Stimulated activated CD4-positive, alpha-beta T cell treated with anti-CD3 and anti-CD28 coated beads, Interleukin-4, amount 100 ng/mL, for 1 hour (primary cell): Measurements from ENCODE around the gene ARHGAP15.

Experiments
- DNase-seq: peaks from one replicate; pipeline ENCODE4 v3.0.0-alpha.2; 2020

ARHGAP15 gene

DNA sequence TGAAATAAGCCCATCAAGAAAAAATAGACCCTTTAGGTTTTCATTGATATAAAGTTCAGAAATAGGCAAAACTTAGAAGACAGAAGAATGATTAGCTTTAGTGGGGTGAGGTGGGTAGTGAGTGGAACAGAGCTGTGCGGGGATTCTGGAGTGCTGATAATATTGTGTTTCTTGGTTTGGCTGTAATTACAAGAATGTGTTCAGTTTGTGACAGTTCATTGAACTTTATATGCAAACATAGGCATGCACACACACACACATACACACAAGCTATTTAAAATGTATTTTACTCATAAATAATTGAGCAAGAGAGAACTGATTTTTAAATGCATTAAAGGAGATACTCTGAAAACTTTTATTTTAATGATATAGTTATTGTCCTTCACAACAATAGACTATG, 17.1 kb downstream of the ARHGAP15 start:
- DNase-seq = no peak

GRCh38 chr2:143146815-143147530, 17.8 kb downstream of the ARHGAP15 start:
- DNase-seq = no peak

GRCh38 chr2:143148011-143148410, 18.8 kb downstream of the ARHGAP15 start:
- DNase-seq = no peak

DNA sequence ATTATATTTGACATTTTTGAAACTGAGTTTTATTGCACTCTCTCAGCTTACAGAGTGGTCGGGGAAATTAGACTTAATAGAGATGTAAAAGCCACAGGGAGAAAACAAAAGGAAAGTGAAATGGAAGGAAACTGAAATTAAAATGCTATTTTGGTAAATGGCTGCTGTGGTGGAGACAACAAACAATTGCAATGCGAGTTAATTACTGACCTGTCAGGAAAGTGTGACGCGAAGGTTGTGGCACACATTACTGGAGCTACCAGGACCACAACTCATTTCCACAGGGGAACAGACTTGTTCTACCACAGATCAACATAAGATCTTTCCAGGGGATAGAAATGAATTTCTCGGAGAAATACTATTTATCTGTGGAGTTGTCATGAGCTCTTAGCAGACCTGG, 19.5 kb downstream of the ARHGAP15 start:
- DNase-seq = no peak

DNA sequence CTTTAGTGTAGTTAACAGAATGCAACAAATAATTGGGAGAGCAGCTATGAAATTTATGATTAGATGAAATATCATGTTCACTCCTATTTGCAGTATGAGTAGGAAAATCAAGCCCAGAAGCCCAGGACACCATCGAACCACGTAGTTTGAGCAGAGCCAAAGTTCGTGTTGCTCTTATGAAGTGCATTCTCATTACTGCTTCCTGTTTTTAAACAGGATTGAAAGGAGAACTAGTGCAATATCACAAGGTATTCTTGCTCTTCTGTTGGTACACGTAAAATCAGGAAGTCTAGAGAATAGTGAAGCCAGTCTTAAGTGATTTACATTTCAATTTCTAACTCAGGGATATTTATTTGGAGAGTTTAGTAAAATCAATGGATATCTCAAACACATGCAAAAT, 21.1 kb downstream of the ARHGAP15 start:
- no peak for DNase-seq

DNA sequence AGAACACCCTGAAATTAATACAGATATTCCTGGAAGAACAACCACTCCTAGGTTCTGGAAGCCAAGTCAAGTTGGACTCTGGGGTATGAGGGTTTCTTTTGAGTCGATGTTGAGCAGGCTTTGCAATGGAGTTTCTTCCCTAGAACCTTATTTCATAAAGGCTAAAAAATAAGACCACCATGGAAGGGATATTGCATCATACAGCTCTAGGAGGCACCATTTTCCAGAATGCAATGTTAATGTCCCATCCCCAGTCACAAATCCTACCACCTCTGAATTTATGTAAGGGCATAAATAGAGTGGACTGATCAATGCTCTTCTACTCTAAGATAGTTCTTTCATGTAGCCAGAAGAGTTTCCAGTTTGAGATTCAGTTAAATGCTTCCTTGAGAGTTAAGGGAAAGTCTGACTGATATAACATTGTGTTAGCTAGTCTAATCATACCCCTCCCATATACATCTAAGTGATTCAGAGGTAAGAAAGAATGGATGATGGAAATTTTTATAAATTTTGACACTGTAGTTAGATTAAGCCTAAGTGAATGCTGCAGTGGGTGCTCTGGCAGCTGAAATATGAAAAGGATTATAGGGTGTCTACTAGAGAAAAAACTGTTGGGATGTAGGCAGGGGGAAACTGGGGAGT, 22.0 kb downstream of the ARHGAP15 start:
- no peak for DNase-seq

DNA sequence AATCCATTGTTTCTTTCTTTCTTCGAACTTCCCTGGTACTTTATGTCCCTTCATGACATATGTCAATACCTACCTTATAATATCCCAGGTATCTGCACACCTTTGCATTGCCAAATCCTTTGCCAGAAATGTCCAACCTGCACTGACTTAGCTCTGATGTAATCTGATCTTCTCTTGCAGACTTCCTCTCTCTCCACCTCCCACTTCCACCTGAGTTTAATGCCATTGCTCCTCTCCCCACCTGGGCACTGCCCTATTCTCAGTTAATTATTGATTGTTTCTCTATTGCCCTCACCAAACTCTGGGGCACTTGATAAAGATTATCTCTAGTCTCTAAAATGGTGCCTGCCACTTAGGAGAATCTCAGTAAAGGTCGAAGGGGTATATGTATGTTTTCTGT, 23.0 kb downstream of the ARHGAP15 start:
- no peak for DNase-seq

GRCh38 chr2:143152637-143153036, 23.4 kb downstream of the ARHGAP15 start:
- no peak for DNase-seq

DNA sequence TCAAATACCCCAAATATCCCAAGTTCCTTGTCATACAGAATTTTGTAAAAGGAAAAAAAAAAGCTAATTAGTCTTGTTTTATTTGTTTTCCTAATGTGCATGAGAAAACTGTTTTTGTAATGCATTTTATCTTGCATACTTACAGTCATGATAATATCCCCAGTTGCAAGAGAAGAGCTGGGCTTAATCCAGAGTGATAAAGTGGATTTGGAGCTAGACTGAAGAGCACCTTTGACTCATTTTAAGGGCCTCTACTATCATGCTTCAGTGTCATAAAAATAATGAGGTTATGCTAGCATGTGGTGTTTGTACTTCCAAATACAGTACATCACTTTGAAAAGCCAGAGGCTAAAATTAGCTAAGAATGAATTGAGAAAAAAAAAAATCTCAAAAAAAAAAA, 26.4 kb downstream of the ARHGAP15 start:
- no peak for DNase-seq

- no peak for DNase-seq
Observed at GRCh38 chr2:143157001-143157400, 27.8 kb downstream of the ARHGAP15 start.

GRCh38 chr2:143157418-143157817, 28.2 kb downstream of the ARHGAP15 start:
- no peak for DNase-seq

DNA sequence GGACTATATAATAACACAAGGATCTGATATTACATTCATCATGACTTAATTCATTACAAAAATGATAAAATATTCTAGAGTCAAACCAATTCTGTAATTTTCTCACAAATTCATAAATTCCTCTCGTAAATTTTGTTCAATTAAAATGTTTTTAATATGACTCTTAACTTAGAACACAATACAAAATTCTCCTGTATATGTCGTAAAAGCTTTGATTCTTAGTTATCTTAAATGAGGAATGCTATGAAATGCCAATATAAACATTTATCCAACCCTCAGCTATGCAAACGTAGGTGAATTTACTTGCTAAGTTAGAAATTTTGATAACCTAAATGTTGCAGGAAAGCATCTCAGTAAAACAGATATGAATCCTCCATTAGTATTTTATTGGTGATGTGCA, 28.9 kb downstream of the ARHGAP15 start:
- DNase-seq = no peak

GRCh38 chr2:143158551-143159485, 29.6 kb downstream of the ARHGAP15 start:
- DNase-seq = no peak

DNA sequence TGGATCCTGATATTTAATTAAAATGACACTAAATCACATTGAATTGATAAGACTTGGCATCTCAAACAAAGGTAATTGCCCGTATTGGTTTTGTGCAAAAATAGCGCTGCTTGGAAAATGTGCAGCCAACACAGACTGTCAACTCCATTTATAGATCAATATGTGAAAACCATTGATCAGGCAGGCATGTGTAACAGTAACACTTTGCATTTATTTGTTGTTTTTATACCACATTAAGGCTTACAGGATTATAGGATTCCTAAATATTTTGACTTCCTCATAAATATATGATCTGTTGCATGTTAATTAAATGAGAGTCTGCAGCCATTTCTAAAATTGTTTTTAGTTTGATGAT, 30.2 kb downstream of the ARHGAP15 start:
- DNase-seq = no peak

DNA sequence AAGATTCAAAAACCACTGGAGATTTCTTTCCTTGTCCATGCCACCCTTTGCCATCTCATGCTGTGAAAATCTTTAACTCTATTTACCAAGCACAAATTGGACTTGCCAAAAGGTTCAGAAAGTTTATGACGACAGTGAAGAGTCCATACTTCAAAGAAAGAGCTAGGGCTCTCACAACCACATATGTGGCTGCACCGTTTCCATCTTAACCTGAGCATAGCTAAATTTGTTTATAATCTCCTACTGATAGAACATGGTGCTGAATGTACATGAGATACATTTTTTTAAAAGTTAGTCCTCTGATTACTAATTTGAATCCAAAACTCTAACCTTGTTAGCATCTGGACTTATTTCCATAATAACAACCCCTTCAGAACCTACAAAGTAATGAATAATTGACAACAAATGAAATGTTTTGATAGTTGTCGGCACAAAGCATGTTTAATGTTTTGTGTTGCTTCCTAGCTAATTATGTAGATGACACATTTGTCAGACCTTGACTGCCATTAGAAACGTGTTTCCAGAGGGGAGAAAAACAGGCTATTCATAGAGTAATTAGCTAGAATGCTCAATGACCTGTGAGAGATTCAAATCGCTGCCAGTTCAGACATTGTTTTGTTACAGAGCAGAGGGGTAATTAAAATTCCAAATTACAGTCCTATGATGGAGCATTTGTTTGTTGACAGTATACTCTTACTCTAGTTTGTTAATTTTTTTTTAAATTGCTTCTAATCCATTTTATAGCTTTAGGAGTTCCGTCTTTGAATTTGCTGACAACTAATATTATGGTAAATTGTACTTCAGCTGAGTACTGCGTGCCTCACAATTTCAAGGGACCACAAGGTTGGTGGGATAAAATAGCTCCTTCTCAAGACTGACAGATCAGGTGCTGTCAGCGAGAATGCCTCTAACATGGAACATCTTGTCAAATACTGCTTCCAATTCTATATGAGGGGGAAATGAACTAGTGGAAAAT, 31.8 kb downstream of the ARHGAP15 start:
- DNase-seq = no peak

DNA sequence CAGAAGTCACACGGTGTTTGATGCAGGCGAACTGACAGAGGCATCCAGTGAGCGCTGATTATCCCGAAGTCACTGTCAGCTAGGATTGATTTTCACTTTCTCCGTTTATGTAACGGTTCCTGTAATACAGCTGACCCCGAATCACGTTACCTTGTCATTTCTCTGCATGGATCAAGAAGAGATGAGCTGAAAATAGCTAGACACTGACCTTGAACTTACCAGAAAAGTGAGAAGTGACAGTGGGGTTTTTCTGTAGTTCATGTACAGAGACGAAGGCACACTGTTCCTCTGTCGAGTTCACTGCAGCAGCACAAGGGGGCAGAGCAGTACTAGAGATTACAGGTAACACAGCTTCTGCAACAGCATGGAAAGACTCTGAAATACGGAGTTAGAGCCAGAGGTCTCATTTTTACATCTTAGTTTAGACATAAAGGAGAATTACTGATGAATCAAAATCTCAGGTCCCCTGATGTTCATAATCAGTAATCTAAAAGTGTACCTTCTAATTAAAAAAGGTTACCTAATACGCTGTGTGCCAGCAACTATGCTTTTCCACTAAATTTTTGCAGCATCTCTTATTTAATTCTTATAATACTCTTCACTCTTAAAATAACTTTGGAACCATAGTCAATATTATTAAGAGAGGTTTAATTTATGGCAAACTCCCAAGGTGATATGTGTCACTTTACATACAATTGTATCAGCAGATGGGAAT, 33.1 kb downstream of the ARHGAP15 start:
- DNase-seq = peak; percentile 56

DNA sequence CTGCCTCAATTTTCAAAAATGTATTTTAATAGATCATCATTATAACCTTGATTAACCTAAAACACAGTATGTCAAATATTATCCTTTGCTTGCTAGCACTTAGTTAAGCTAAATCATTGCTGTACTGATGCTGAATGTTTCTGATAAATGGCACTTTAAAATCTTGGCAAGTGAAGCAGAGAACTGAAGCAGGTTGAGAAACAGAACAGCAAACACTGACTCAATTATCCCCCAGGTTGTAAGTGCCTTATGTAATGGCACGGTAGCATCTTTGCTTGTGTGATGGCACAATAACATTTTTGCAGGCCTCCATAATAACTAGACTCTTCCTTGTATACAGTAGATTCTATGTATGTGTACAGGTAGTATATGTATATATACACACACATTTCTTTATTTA, 33.8 kb downstream of the ARHGAP15 start:
- no peak for DNase-seq

GRCh38 chr2:143163499-143163898, 34.3 kb downstream of the ARHGAP15 start:
- no peak for DNase-seq

- no peak for DNase-seq
Observed at GRCh38 chr2:143165291-143165690, 36.1 kb downstream of the ARHGAP15 start.

DNA sequence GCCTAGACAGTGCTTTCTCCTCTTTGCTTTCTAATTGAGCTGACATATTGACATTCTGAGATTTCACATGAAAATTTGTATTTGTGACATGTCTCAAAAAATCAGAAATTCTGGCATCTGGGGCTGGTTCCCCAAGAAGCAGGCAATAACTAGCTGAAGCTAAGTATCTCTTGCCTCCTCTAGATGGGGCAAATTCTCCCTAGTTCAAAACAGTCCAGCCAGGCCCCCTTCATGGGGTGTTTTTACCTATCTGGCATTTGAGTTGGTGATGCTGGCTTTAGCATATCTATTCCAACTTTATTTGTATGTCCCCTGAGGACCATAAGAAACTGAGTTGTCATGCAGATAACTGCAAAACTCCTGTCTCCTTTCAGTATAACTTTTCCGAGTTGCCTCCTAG, 39.9 kb downstream of the ARHGAP15 start:
- DNase-seq = no peak

- DNase-seq = no peak
Observed at GRCh38 chr2:143171817-143172216, 42.6 kb downstream of the ARHGAP15 start.

DNA sequence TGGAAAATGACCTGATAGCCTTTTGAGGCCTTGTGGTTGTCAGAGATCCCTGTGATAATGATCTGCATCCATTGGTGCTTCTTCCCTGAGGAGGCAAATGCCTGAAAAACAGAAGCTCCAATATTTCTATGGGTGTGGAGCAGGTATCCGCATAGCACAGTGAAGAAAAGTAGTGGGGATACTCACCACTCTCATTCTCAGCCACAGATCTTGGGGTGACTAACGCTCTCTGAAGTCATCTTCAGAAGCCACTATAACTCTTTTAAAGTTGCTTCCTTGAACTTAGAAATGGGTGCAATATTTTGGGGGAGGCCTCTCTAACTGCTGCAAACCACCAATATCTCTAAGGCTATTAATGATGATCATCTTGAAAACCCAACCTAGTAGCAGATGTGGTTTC, 46.2 kb downstream of the ARHGAP15 start:
- no peak for DNase-seq
